SK-N-SH treated with all-trans-retinoic acid at 6 μM for 48 hours (cell line): Measurements from ENCODE around the gene ALLC.

Experiments
- ARNTL ChIP-seq: fragments of 450-650 bp; formaldehyde crosslinking; IDR thresholded peaks from 2 replicates; pipeline ENCODE4 v1.5.0; 2020; ENCODE audit warnings: low read depth, mild to moderate bottlenecking, moderate library complexity, borderline replicate concordance
- CSDC2 ChIP-seq: fragments of 250-450 bp; sonication (Bioruptor Pico); IDR thresholded peaks from 2 replicates; pipeline ENCODE4 v1.5.0; 2020; ENCODE audit warnings: mild to moderate bottlenecking, moderate library complexity
- ESRRG ChIP-seq: fragments of 250-450 bp; sonication (Bioruptor Pico); IDR thresholded peaks from 2 replicates; pipeline ENCODE4 v1.6.1; 2021; ENCODE audit warnings: mild to moderate bottlenecking
- GLIS3 ChIP-seq: fragments of 250-450 bp; sonication (Bioruptor Pico); IDR thresholded peaks from 2 replicates; pipeline ENCODE4 v1.5.0; 2020; ENCODE audit warnings: mild to moderate bottlenecking, moderate library complexity
- ISL1 ChIP-seq: fragments of 250-450 bp; sonication (Bioruptor Pico); IDR thresholded peaks from 2 replicates; pipeline ENCODE4 v2.1.2; 2022; ENCODE audit warnings: mild to moderate bottlenecking, moderate library complexity
- OSR1 ChIP-seq: fragments of 250-450 bp; sonication (Bioruptor Pico); IDR thresholded peaks from 2 replicates; pipeline ENCODE4 v1.8.0; 2022; ENCODE audit warnings: moderate library complexity, mild to moderate bottlenecking, inconsistent platforms
- PATZ1 ChIP-seq: fragments of 250-450 bp; sonication (Bioruptor Pico); IDR thresholded peaks from 2 replicates; pipeline ENCODE4 v1.8.0; 2020; ENCODE audit warnings: mild to moderate bottlenecking, moderate library complexity, borderline replicate concordance
- RARB ChIP-seq: fragments of 250-450 bp; sonication (Bioruptor Pico); IDR thresholded peaks from 2 replicates; pipeline ENCODE4 v1.8.0; 2021; ENCODE audit warnings: mild to moderate bottlenecking, moderate library complexity
- ZC3H10 ChIP-seq: fragments of 250-450 bp; sonication (Bioruptor Pico); IDR thresholded peaks from 2 replicates; pipeline ENCODE4 v1.5.1; 2021; ENCODE audit warnings: mild to moderate bottlenecking, moderate library complexity
- ZFP3 ChIP-seq: fragments of 250-450 bp; sonication (Bioruptor Pico); IDR thresholded peaks from 2 replicates; pipeline ENCODE4 v1.5.0; 2020; ENCODE audit warnings: mild to moderate bottlenecking, moderate library complexity
- ZFP30 ChIP-seq: fragments of 450-650 bp; formaldehyde crosslinking; IDR thresholded peaks from 2 replicates; pipeline ENCODE4 v1.5.0; 2022; ENCODE audit warnings: mild to moderate bottlenecking, moderate library complexity
- ZNF8 ChIP-seq: fragments of 450-650 bp; formaldehyde crosslinking; IDR thresholded peaks from 2 replicates; pipeline ENCODE4 v1.5.0; 2020; ENCODE audit warnings: mild to moderate bottlenecking, moderate library complexity
- TF ChIP-seq, protein P1 (sequence below): fragments of 250-450 bp; sonication (Bioruptor Pico); IDR thresholded peaks from 2 replicates; pipeline ENCODE4 v1.5.1; 2020; ENCODE audit warnings: low read depth, mild to moderate bottlenecking, moderate library complexity

- TF ChIP-seq ARNTL (CRISPR knock-in tag) (no peak), PATZ1 (no peak), ZFP3 (CRISPR knock-in tag) (no peak), ISL1 (CRISPR knock-in tag) (no peak), GLIS3 (CRISPR knock-in tag) (no peak), RARB (CRISPR knock-in tag) (no peak), OSR1 (CRISPR knock-in tag) (no peak), ZFP30 (CRISPR knock-in tag) (no peak), ZNF8 (no peak), CSDC2 (CRISPR knock-in tag) (no peak), ESRRG (CRISPR knock-in tag) (no peak), ZC3H10 (CRISPR knock-in tag) (no peak)
- TF ChIP-seq, protein P1, sequence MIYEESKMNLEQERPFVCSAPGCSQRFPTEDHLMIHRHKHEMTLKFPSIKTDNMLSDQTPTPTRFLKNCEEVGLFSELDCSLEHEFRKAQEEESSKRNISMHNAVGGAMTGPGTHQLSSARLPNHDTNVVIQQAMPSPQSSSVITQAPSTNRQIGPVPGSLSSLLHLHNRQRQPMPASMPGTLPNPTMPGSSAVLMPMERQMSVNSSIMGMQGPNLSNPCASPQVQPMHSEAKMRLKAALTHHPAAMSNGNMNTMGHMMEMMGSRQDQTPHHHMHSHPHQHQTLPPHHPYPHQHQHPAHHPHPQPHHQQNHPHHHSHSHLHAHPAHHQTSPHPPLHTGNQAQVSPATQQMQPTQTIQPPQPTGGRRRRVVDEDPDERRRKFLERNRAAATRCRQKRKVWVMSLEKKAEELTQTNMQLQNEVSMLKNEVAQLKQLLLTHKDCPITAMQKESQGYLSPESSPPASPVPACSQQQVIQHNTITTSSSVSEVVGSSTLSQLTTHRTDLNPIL (CRISPR knock-in tag) = no peak
These were observed 69.5 kb downstream of the ALLC start for GRCh38 chr2:3727397-3728045.
